ENCODE results near the gene TMEM132C. TPM values are rescaled to one million over a fixed set of nuclear protein-coding genes. Genes with fewer than 3 reads are reported as not detected.

The TMEM132C gene
- total RNA-seq, 1 experiment from 2014 or later = not detected

DNA sequence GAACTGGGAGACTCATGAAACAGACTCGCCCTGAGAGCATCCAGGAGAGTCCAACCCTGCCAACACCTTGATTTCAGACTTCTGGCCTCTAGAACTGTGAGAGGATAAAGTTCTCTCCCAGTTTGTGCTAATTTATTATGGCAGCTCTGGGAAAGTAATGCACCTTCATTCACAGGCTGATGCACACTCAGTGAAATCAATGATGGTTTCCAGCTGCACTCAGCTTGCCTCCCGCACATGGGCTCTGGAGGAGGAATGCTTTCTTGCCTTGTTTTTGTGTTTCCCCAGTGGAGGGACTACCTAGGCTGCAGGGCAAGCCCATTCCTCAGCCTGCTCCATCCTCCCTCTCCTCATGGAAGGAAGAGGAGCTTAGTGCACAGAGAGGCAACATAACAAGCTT lies 45.7 kb downstream of the TMEM132C start:
- no TSS peak for BruUV-seq (replicated peaks)
- no peak for ATAC-seq
- Histone ChIP-seq H3K4me3 (ENCODE audit: low read length) (no peak overlapping the region), H3K4me1 (ENCODE audit: insufficient read depth, low read length) (no peaks in the 10 kb centered on the region), H3K9me3 (ENCODE audit: low read length) (0 out of 2 replicates have a peak, but pooled peaks cover 3% of the 10 kb centered on the region), H4K20me1 (ENCODE audit: low read length) (no peaks in the 10 kb centered on the region), H3K79me2 (ENCODE audit: low read length) (no peaks in the 10 kb centered on the region), H3F3A (ENCODE audit: low read length, unreplicated experiment) (no peaks in the 10 kb centered on the region), H2AFZ (ENCODE audit: low read length) (no peak overlapping the region), H3K36me3 (ENCODE audit: low read depth, low read length) (no peaks in the 10 kb centered on the region), H3K27ac (ENCODE audit: low read length) (no peak overlapping the region), H3K9me2 (replicated peaks; ENCODE audit: low read length) (no peaks in the 10 kb centered on the region), H3K4me2 (ENCODE audit: low read length) (no peak overlapping the region), H3K27me3 (ENCODE audit: low read length) (peaks cover 38% of the 10 kb centered on the region), H3K9ac (ENCODE audit: low read length) (no peak overlapping the region)
- intact Hi-C loops (cut with micrococcal nuclease) = no loop called here
- ChIA-PET CTCF (no interaction called here), POLR2A (ENCODE audit: unreplicated experiment) (no interaction called here)
- no peak for TF ChIP-seq EZH2phosphoT487 (IDR thresholded peaks at IDR 0.05; ENCODE audit: borderline replicate concordance, low read length)
- no peak for TF ChIP-seq EZH2 (IDR thresholded peaks at IDR 0.05; ENCODE audit: low read length, unreplicated experiment)
- TF ChIP-seq, protein P1, sequence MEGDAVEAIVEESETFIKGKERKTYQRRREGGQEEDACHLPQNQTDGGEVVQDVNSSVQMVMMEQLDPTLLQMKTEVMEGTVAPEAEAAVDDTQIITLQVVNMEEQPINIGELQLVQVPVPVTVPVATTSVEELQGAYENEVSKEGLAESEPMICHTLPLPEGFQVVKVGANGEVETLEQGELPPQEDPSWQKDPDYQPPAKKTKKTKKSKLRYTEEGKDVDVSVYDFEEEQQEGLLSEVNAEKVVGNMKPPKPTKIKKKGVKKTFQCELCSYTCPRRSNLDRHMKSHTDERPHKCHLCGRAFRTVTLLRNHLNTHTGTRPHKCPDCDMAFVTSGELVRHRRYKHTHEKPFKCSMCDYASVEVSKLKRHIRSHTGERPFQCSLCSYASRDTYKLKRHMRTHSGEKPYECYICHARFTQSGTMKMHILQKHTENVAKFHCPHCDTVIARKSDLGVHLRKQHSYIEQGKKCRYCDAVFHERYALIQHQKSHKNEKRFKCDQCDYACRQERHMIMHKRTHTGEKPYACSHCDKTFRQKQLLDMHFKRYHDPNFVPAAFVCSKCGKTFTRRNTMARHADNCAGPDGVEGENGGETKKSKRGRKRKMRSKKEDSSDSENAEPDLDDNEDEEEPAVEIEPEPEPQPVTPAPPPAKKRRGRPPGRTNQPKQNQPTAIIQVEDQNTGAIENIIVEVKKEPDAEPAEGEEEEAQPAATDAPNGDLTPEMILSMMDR (conservative IDR thresholded peaks at IDR 0.05; ENCODE audit: low read depth, low read length) = no peak
- no peak for DNase-seq

DNA sequence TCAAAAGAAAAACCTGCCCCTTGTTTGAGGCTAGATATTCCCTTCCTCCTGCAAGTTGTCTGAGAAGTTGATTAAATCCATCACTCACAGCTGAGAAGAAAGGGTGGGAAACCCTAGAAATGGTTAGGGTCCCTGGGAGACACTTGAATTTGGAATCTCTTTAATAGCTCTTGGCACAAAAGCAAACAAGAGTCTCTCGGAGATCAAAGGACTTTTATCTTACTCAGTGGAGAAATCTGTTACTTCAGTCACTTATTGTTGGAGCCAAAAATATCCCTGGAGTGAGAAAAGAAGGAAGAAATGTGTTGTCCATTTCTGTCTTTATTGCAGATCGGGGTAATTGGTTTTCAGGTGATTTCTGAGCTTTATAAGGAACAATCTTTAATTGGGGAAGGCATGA lies 47.0 kb downstream of the TMEM132C start:
- Histone ChIP-seq H2AFZ (ENCODE audit: low read length) (no peak overlapping the region), H3K27me3 (ENCODE audit: low read length) (peaks cover 37% of the 10 kb centered on the region), H3K9me3 (ENCODE audit: low read length) (0 out of 2 replicates have a peak, but pooled peaks cover 3% of the 10 kb centered on the region), H3K79me2 (ENCODE audit: low read length) (no peaks in the 10 kb centered on the region), H3K4me1 (ENCODE audit: insufficient read depth, low read length) (no peaks in the 10 kb centered on the region), H3K9me2 (replicated peaks; ENCODE audit: low read length) (no peaks in the 10 kb centered on the region), H3K4me3 (ENCODE audit: low read length) (no peak overlapping the region), H3K4me2 (ENCODE audit: low read length) (no peak overlapping the region), H3K27ac (ENCODE audit: low read length) (no peak overlapping the region), H3K36me3 (ENCODE audit: low read depth, low read length) (no peaks in the 10 kb centered on the region), H3F3A (ENCODE audit: low read length, unreplicated experiment) (no peaks in the 10 kb centered on the region), H3K9ac (ENCODE audit: low read length) (no peak overlapping the region), H4K20me1 (ENCODE audit: low read length) (no peaks in the 10 kb centered on the region)
- ChIA-PET CTCF (no interaction called here), POLR2A (ENCODE audit: unreplicated experiment) (no interaction called here)
- no peak for ATAC-seq
- intact Hi-C loops (cut with micrococcal nuclease) = no loop called here
- BruUV-seq (replicated peaks) = no TSS peak
- DNase-seq = no peak
- TF ChIP-seq EZH2phosphoT487 (IDR thresholded peaks at IDR 0.05; ENCODE audit: borderline replicate concordance, low read length) (no peak), EZH2 (IDR thresholded peaks at IDR 0.05; ENCODE audit: low read length, unreplicated experiment) (no peak)
- TF ChIP-seq, protein P1 (conservative IDR thresholded peaks at IDR 0.05; ENCODE audit: low read depth, low read length) = no peak

DNA sequence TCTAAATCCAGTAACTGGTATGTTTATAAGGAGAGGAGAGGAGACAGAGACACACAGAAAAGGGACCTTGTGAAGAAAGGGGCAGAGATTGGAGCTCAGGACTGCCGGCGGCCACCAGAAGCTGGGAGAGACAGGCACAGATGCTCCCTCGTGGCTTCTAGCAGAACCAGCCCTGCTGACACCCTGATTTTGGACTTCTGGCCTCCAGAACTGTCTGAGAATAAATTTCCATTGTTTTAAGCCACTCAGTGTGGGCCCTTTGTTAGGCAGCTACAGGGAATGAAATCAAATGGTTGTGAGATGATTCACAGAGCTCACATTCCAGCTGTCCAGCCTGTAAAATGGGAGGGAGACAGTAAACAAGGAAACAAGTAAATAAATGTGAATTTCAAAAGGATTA lies 47.6 kb downstream of the TMEM132C start:
- Histone ChIP-seq H4K20me1 (ENCODE audit: low read length) (no peaks in the 10 kb centered on the region), H3K79me2 (ENCODE audit: low read length) (no peaks in the 10 kb centered on the region), H3K9ac (ENCODE audit: low read length) (no peak overlapping the region), H3K27me3 (ENCODE audit: low read length) (peaks cover 33% of the 10 kb centered on the region), H3K27ac (ENCODE audit: low read length) (no peak overlapping the region), H3K36me3 (ENCODE audit: low read depth, low read length) (no peaks in the 10 kb centered on the region), H2AFZ (ENCODE audit: low read length) (no peak overlapping the region), H3K9me3 (ENCODE audit: low read length) (0 out of 2 replicates have a peak, but pooled peaks cover 3% of the 10 kb centered on the region), H3K4me2 (ENCODE audit: low read length) (no peak overlapping the region), H3K4me1 (ENCODE audit: insufficient read depth, low read length) (no peaks in the 10 kb centered on the region), H3F3A (ENCODE audit: low read length, unreplicated experiment) (no peaks in the 10 kb centered on the region), H3K9me2 (replicated peaks; ENCODE audit: low read length) (no peaks in the 10 kb centered on the region), H3K4me3 (ENCODE audit: low read length) (no peak overlapping the region)
- no peak for DNase-seq
- ChIA-PET POLR2A (ENCODE audit: unreplicated experiment) (no interaction called here), CTCF (no interaction called here)
- no TSS peak for BruUV-seq (replicated peaks)
- ATAC-seq = no peak
- intact Hi-C loops (cut with micrococcal nuclease) = no loop called here
- TF ChIP-seq EZH2phosphoT487 (IDR thresholded peaks at IDR 0.05; ENCODE audit: borderline replicate concordance, low read length) (no peak), EZH2 (IDR thresholded peaks at IDR 0.05; ENCODE audit: low read length, unreplicated experiment) (no peak)
- TF ChIP-seq, protein P1 (conservative IDR thresholded peaks at IDR 0.05; ENCODE audit: low read depth, low read length) = no peak
